IMR-90 (cell line): Measurements from ENCODE around the gene EIF4A3.

Experiments
- CEBPB ChIP-seq: IDR thresholded peaks from 2 replicates; pipeline ENCODE4 v1.6.1; 2012; ENCODE audit warnings: low read depth, low read length, improper control_type of control experiment
- CHD1 ChIP-seq: IDR thresholded peaks from 2 replicates; pipeline ENCODE4 v1.6.1; 2012; ENCODE audit warnings: low read depth, low read length, improper control_type of control experiment
- MAFK ChIP-seq: IDR thresholded peaks from 2 replicates; pipeline ENCODE4 v1.6.1; 2012; ENCODE audit warnings: low read depth, low read length, improper control_type of control experiment
- RFX5 ChIP-seq: IDR thresholded peaks from 2 replicates; pipeline ENCODE4 v1.8.0; 2012; ENCODE audit warnings: low read depth, mild to moderate bottlenecking, low read length, moderate library complexity
- TF ChIP-seq, protein P1 (sequence below): conservative IDR thresholded peaks from 2 replicates; pipeline ENCODE4 v1.5.1; 2012; ENCODE audit warnings: mild to moderate bottlenecking, low read depth, low read length, improper control_type of control experiment
- TF ChIP-seq, protein P2 (sequence below): fragments of 150-350 bp; IDR thresholded peaks from 2 replicates; pipeline ENCODE4 v1.6.1; 2017; ENCODE audit warnings: mild to moderate bottlenecking, antibody characterized with exemption, low read length, low read depth

DNA sequence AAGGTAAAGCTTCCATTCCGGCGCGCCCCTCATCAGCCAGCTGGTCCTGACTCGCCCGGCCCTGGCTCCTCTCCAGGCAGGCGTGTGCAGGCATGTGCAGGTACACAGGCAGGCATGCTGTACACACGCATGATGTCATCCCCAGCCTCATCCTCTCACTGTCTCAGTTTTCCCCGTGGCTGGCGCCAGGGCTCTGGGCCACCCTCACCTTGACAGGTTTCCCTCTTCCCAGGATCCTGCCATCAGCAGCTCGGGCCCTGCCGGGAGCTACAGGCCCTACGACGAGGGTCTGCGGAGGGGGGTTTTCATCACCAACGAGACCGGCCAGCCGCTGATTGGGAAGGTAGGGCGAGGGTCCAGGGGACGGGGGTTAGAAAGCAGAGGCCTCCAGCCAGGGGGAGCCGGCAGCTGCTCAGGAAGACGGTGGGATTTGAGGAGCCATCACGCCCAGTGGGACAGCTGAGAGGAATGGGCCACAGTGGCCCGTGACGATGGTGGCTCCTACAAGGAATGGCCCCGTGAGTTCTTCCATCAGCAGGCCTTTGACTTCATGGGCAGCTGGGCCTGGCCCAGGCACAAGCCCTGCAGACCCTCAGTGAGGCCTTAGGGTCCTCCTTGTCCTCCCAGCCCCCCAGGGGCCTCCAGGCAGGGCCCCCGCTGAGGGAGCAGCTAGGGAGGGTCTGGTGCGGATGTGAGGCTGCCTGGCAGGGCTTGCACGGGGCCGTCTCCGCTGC lies 37.0 kb downstream of the EIF4A3 start:
- TF ChIP-seq CEBPB: no peak
- TF ChIP-seq RFX5: no peak
- TF ChIP-seq, protein P1, sequence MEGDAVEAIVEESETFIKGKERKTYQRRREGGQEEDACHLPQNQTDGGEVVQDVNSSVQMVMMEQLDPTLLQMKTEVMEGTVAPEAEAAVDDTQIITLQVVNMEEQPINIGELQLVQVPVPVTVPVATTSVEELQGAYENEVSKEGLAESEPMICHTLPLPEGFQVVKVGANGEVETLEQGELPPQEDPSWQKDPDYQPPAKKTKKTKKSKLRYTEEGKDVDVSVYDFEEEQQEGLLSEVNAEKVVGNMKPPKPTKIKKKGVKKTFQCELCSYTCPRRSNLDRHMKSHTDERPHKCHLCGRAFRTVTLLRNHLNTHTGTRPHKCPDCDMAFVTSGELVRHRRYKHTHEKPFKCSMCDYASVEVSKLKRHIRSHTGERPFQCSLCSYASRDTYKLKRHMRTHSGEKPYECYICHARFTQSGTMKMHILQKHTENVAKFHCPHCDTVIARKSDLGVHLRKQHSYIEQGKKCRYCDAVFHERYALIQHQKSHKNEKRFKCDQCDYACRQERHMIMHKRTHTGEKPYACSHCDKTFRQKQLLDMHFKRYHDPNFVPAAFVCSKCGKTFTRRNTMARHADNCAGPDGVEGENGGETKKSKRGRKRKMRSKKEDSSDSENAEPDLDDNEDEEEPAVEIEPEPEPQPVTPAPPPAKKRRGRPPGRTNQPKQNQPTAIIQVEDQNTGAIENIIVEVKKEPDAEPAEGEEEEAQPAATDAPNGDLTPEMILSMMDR: no peak
- TF ChIP-seq, protein P2, sequence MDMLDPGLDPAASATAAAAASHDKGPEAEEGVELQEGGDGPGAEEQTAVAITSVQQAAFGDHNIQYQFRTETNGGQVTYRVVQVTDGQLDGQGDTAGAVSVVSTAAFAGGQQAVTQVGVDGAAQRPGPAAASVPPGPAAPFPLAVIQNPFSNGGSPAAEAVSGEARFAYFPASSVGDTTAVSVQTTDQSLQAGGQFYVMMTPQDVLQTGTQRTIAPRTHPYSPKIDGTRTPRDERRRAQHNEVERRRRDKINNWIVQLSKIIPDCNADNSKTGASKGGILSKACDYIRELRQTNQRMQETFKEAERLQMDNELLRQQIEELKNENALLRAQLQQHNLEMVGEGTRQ: no peak
- no peak for TF ChIP-seq MAFK
- no peak for TF ChIP-seq CHD1
